Kidney (tissue), 14 donors: ENCODE measurements around the gene TREML4. TPM values are rescaled to one million over a fixed set of nuclear protein-coding genes. Genes with fewer than 3 reads are reported as not detected.
A peak's percentile ranks its signal among the peaks of the same experiment; 100 is the strongest.

Experiments
- DNase-seq, 5 donors: peaks; one replicate each; pipeline ENCODE4 v3.0.0-alpha.2; 2013 to 2020
- FAIRE-seq: peaks from 2 replicates; lab custom pipeline; 2012; peaks lifted over from hg19 to GRCh38; lab: Jason Lieb, UNC
- H3K27ac ChIP-seq, 2 donors: one replicate each; pipeline ENCODE4 v1.7.0; 2013; ENCODE audit warnings: low read depth in 2 of 2, low read length in 2 of 2, inconsistent platforms in 1 of 2
- H3K27me3 ChIP-seq: one replicate; pipeline ENCODE4 v1.7.1; 2013; ENCODE audit warnings: low read length, inconsistent platforms; ENCODE audit not compliant: control insufficient read depth, insufficient read depth
- H3K36me3 ChIP-seq, 3 donors: one replicate each; pipeline versions ENCODE4 v1.7.0 to v1.7.1; 2013; ENCODE audit warnings: low read length in 3 of 3, control low read depth in 1 of 3, inconsistent platforms in 1 of 3; ENCODE audit not compliant: insufficient read depth in 3 of 3, control insufficient read depth in 2 of 3
- H3K4me1 ChIP-seq, 3 donors: one replicate each; pipeline versions ENCODE4 v1.7.0 to v1.7.1; 2013; ENCODE audit warnings: low read length in 3 of 3, inconsistent platforms in 1 of 3, low read depth in 1 of 3; ENCODE audit not compliant: control insufficient read depth in 2 of 3, insufficient read depth in 2 of 3
- H3K4me3 ChIP-seq, 3 donors: one replicate each; pipeline versions ENCODE4 v1.7.0 to v1.8.1; 2013; ENCODE audit warnings: low read length in 3 of 3, control low read depth in 1 of 3, inconsistent platforms in 1 of 3
- H3K9ac ChIP-seq, 3 donors: one replicate each; pipeline versions ENCODE4 v1.7.0 to v1.7.1; 2013; ENCODE audit warnings: low read length in 3 of 3, control low read depth in 1 of 3, inconsistent platforms in 1 of 3
- H3K9me3 ChIP-seq, 3 donors: one replicate each; pipeline versions ENCODE4 v1.7.0 to v1.7.1; 2013; ENCODE audit warnings: low read length in 3 of 3, control low read depth in 1 of 3, inconsistent platforms in 1 of 3; ENCODE audit not compliant: control insufficient read depth in 2 of 3, insufficient read depth in 1 of 3
- intact Hi-C: fragments of 100-400 bp; cut with DNase I; formaldehyde crosslinking; loops from one replicate; pipeline ENCODE4 v1.11.1; 2022
- polyA plus RNA-seq: library from polyadenylated mRNA; stranded (reverse); fragments of 350-450 nt; fragmentation: Illumina TruSeq; extraction: RNeasy Lipid Tissue Mini Kit (QIAGEN cat#74804); gene quantifications from one replicate; pipeline ENCODE4 v1.2.3, GENCODE V29; 2014; ENCODE audit warnings: low read depth, low replicate concordance; ENCODE audit not compliant: insufficient read depth
- total RNA-seq: library from RNA; stranded (reverse); fragmentation: NEBNext Ultra II Directional; extraction: Animal tissue kit (Norgen Biotek cat#: 25700); gene quantifications from one replicate; pipeline ENCODE4 v1.2.1, GENCODE V29; 2021
- TF ChIP-seq, protein P1 (sequence below): IDR thresholded peaks from 3 replicates; pipeline ENCODE4 v1.5.1; 2012; ENCODE audit warnings: mild to moderate bottlenecking, moderate library complexity, borderline replicate concordance; ENCODE audit not compliant: insufficient read depth; ENCODE audit errors: extremely low read depth
- donor health status: control.
- donor health status: control.
- donor health status: control.
- donor health status: control.
- donor health status: control.
- donor health status: DM: yes; HTN: yes; CAD: no.
- donor health status: Normal renal cell carcinoma (clear cell type).

TREML4 gene
- total and polyA plus RNA-seq, 2 donors from 2014 or later, result not detected

DNA sequence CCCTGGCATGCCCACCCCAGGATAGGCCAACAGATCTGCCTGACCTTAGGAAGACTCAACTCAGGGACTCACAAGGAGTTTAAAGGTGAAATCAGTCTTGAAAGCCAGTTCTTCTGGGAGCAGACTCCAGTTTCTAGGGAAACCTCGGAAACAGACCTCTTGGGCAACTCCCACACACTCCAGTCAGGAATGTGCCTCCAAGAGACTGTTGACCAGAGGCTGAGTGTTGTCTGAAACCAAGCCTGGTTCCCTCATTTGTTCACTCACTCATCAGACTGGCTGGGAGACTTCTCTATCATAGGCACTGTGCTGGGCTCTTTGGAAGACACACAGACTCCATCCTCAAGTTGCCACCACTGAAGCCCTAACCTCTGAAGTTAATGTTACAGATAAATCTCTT, 56.6 kb downstream of the TREML4 start:
- intact Hi-C loops, result no loop called here
- H3K9ac ChIP-seq, result no peak overlapping the region
- FAIRE-seq, result no peak
- no peak overlapping the region for H3K4me3 ChIP-seq
- no peaks in the 10 kb centered on the region for H3K9me3 ChIP-seq
- H3K4me1 ChIP-seq, result no peaks in the 10 kb centered on the region
- no peak overlapping the region for H3K27ac ChIP-seq
- H3K36me3 ChIP-seq, result no peaks in the 10 kb centered on the region
- peak in 4 of 5 donors; percentile 55 to 76 (median 72) for DNase-seq
- H3K27me3 ChIP-seq, result no peaks in the 10 kb centered on the region
- TF ChIP-seq, protein P1, sequence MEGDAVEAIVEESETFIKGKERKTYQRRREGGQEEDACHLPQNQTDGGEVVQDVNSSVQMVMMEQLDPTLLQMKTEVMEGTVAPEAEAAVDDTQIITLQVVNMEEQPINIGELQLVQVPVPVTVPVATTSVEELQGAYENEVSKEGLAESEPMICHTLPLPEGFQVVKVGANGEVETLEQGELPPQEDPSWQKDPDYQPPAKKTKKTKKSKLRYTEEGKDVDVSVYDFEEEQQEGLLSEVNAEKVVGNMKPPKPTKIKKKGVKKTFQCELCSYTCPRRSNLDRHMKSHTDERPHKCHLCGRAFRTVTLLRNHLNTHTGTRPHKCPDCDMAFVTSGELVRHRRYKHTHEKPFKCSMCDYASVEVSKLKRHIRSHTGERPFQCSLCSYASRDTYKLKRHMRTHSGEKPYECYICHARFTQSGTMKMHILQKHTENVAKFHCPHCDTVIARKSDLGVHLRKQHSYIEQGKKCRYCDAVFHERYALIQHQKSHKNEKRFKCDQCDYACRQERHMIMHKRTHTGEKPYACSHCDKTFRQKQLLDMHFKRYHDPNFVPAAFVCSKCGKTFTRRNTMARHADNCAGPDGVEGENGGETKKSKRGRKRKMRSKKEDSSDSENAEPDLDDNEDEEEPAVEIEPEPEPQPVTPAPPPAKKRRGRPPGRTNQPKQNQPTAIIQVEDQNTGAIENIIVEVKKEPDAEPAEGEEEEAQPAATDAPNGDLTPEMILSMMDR, result no peak

DNA sequence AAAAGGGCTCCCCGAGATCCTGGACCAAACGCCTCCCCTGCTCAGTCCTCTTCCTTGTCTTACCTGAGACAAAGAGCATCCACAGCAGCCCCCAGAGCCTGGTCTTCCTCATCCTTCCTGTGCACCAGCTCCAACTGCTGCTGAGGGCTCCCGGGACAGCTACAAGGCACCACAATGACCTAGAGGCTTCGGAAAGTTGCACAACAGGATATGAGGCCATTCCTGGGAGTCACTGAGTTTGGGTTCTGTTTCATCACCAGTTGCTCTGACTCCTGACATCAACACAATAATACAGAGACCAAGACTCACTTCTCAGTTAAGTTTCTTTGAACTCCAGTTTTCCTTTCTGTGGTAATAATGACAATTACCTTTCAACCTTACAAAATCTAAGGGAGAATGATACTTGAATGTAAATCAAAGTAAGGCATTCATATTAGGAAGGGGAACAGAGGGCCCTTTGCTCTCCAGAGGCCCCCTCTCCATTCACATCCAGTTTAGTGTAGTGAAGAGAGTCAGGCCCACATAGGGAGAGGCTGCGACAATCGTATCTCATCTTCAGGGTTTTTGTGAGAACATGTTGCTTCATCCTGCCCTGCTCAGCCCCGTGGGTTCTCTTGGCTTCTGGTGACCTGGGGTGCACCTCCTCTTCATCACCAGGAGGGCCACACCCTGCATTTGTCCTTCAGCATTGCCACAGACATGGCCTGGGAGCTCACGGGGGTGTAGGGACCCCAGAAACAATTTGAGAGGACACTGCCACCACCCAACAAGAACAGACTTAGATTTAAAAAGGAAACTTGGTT, 58.6 kb downstream of the TREML4 start, which contains the start of gene TREM1:
Gene TREM1, minus strand, starts transcription at position 139 of the 803 bp plus-strand sequence. Its CDS starts 27 bp downstream, at position 112.
- no peaks in the 10 kb centered on the region for H3K36me3 ChIP-seq
- FAIRE-seq, result no peak
- peak in 2 of 5 donors; percentile 24 to 34 for DNase-seq
- TF ChIP-seq, protein P1, result no peak
- H3K4me3 ChIP-seq, result no peak within 1 kb of the TSS
- H3K27me3 ChIP-seq, result no peaks in the 10 kb centered on the region
- no peaks in the 10 kb centered on the region for H3K4me1 ChIP-seq
- H3K9ac ChIP-seq, result no peak within 1 kb of the TSS
- H3K27ac ChIP-seq, result no peak within 1 kb of the TSS
- intact Hi-C loops, result no loop called here
- H3K9me3 ChIP-seq, result no peaks in the 10 kb centered on the region

DNA sequence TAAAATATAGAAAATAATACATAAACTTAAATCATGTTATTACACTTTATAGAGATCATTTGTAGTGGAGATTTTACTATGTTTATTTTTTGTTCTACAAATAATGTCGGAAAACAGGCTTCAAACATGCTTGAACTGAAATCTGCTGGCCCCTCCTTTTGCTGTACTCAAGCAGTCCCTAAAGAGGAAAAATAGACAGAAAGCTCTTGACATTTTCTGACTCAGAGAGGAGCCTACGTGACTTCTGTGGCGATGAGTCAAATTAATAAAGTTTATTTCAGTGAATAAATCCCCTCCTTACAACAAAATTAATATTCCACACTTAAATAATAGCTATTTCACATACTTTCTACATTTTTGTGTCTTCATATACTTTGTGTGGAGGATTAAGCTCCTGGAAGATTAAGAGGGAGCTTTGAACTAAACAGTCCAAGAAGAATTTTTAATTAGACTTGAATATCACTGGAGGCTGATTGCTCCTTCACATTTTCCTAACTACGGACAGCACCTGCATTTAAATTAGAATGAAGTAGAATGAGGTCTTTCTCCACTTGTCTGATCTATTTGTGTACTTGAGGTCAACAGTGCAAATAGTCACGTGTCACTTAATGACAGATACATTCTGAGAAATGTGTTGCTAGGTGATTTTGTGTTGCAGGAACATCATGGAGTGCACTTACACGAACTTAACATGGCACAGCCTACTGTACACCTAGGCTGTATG, 60.0 kb downstream of the TREML4 start:
- DNase-seq (peak in 2 of 5 donors; percentile 17 to 31), FAIRE-seq (no peak)
- intact Hi-C loops, result no loop called here
- H3K9me3 ChIP-seq, result no peaks in the 10 kb centered on the region
- H3K4me1 ChIP-seq, result no peaks in the 10 kb centered on the region
- TF ChIP-seq, protein P1, result no peak
- no peak overlapping the region for H3K27ac ChIP-seq
- H3K4me3 ChIP-seq, result no peak overlapping the region
- no peaks in the 10 kb centered on the region for H3K36me3 ChIP-seq
- no peak overlapping the region for H3K9ac ChIP-seq
- H3K27me3 ChIP-seq, result no peaks in the 10 kb centered on the region

Other genes starting within 250 kb of the TREML4 start
- 53.7 TPM for gene UNC5CL, start 189.1 kb upstream of the TREML4 start, total RNA-seq
- gene UNC5CL, start 189.1 kb upstream of the TREML4 start, polyA plus RNA-seq, result 41.3 TPM
- 0.44 TPM for gene TSPO2, start 185.9 kb upstream of the TREML4 start, total RNA-seq
- gene TSPO2, start 185.9 kb upstream of the TREML4 start, polyA plus RNA-seq, result 0.88 TPM
- not detected for gene APOBEC2, start 175.1 kb upstream of the TREML4 start, total RNA-seq
- not detected for gene APOBEC2, start 175.1 kb upstream of the TREML4 start, polyA plus RNA-seq
- 35.9 TPM for gene OARD1, start 156.0 kb upstream of the TREML4 start, total RNA-seq
- gene OARD1, start 156.0 kb upstream of the TREML4 start, polyA plus RNA-seq, result 62.6 TPM
- gene NFYA, start 155.4 kb upstream of the TREML4 start, total RNA-seq, result 22.5 TPM
- gene NFYA, start 155.4 kb upstream of the TREML4 start, polyA plus RNA-seq, result 6.4 TPM
- 1.0 TPM for gene TREML1, start 74.0 kb upstream of the TREML4 start, total RNA-seq
- not detected for gene TREML1, start 74.0 kb upstream of the TREML4 start, polyA plus RNA-seq
- 7.8 TPM for gene TREM2, start 65.2 kb upstream of the TREML4 start, total RNA-seq
- 3.5 TPM for gene TREM2, start 65.2 kb upstream of the TREML4 start, polyA plus RNA-seq
- 0.41 TPM for gene TREML2, start 27.2 kb upstream of the TREML4 start, total RNA-seq
- not detected for gene TREML2, start 27.2 kb upstream of the TREML4 start, polyA plus RNA-seq
- 1.4 TPM for gene TREM1, start 58.3 kb downstream of the TREML4 start, total RNA-seq
- not detected for gene TREM1, start 58.3 kb downstream of the TREML4 start, polyA plus RNA-seq
- gene NCR2, start 107.3 kb downstream of the TREML4 start, total RNA-seq, result not detected
- gene NCR2, start 107.3 kb downstream of the TREML4 start, polyA plus RNA-seq, result not detected